Measurements from ENCODE around the gene PGAP6. TPM values are rescaled to one million over a fixed set of nuclear protein-coding genes. Genes with fewer than 3 reads are reported as not detected.

The PGAP6 gene
- total RNA-seq, 2 experiments from 2014 or later = 46.6 to 50.4 TPM

- DNase-seq (no peak), ATAC-seq (no peak)
- no peaks in the 10 kb centered on the region for H3K4me1 Mint-ChIP-seq
- CTCF ChIA-PET = no interaction called here
- no peaks in the 10 kb centered on the region for H3K36me3 Mint-ChIP-seq
- H3K27me3 Mint-ChIP-seq = no peaks in the 10 kb centered on the region
- no peak overlapping the region for H3K27ac Mint-ChIP-seq
- no peaks in the 10 kb centered on the region for H3K9me3 Mint-ChIP-seq (ENCODE audit: low read depth)
- H3K4me3 Mint-ChIP-seq = no peak overlapping the region
These were observed 29.9 kb upstream of the PGAP6 start for GRCh38 chr16:411576-412265.

DNA sequence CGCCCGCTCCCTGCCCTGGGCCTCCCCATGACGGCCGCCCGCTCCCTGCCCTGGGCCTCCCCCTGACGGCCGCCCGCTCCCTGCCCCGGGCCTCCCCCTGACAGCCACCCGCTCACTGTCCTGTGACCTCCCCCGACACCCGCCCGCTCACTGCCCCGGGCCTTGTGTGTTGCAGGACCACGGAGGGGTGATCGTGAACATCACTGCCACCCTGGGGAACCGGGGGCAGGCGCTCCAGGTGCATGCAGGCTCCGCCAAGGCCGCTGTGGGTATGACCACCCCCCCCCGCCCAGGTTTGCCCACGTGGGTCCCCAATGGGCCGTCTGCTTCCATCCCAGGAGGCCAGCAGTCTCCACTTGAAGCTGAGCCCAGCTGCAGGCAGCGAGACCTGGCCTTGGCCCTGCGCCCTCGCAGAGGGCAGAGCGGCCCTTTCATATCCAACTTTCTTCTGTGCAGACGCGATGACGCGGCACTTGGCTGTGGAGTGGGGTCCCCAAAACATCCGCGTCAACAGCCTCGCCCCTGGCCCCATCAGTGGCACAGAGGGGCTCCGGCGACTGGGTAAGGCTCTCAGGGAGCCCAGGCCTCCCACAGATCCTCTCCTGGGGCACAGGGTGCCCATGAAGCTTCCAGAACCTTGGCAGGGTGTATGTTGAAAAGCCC lies 28.9 kb upstream of the PGAP6 start:
- Mint-ChIP-seq H3K27me3 (no peaks in the 10 kb centered on the region), H3K36me3 (no peaks in the 10 kb centered on the region), H3K9me3 (ENCODE audit: low read depth) (no peaks in the 10 kb centered on the region), H3K27ac (no peak overlapping the region), H3K4me1 (no peaks in the 10 kb centered on the region), H3K4me3 (no peak overlapping the region)
- CTCF ChIA-PET = no interaction called here
- DNase-seq (no peak), ATAC-seq (no peak)

GRCh38 chr16:407253-407652 lies 25.5 kb upstream of the PGAP6 start:
- no peak for ATAC-seq
- H3K4me1 Mint-ChIP-seq = peaks cover 2% of the 10 kb centered on the region
- no peak overlapping the region for H3K4me3 Mint-ChIP-seq

DNA sequence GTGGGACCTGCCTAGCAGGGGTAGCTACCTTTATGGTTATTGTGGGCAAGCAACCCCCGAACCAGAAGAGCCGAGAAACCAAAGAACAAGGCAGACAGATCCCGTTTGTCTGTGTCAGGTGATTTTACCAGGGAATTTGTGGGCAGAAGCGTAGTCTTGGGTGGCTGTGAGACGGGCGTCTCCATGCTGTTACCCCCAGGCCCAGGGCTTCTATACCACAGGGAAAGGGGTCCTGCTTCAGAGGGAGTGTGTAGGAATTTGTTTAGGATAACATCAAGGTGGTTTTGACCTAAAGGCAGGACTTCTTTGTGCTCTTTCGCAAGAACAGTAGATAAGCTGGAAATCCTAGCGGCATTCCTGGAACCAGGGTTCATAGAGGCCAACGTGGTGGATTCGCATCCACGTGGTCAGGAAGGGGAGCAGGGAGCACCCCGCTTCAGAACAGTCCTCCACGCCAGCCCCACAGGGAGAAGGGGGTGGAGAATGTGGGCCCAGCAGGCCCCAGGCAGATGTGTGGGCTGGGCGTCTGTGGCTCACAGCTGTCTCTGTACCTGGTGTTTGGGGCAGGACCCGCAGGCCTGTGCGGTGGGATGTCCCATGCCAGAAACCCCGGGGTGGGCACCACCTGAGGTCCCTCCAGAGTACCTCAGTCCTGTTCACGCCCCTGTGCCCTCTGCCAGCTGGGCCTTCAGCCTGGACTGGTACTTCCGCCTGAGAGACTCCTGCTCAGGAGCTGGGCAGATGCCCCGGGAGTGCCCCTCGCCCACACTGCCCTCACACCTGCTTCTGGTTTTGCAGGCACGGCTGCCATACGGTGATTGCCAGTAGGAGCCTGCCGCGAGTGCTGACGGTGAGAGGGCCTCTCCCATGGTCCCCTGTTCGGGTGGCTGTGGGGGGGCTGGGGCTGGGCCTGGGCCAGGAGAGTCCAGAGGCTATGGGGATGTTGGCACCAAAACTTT lies 24.0 kb upstream of the PGAP6 start:
- Mint-ChIP-seq H3K27ac (no peak overlapping the region), H3K36me3 (no peaks in the 10 kb centered on the region), H3K4me1 (peaks cover 2% of the 10 kb centered on the region), H3K9me3 (ENCODE audit: low read depth) (no peaks in the 10 kb centered on the region), H3K27me3 (no peaks in the 10 kb centered on the region), H3K4me3 (no peak overlapping the region)
- CTCF ChIA-PET = interaction anchor here (0.6 kb wide), 1 partner anchor 159 kb away, joined by 4 read pairs; no protein-coding TSS in a partner anchor
- DNase-seq = no peak
- no peak for ATAC-seq

More at GRCh38 chr16:407253-407652, 25.5 kb upstream of the PGAP6 start:
- Mint-ChIP-seq H3K27ac (no peak overlapping the region), H3K9me3 (ENCODE audit: low read depth) (no peaks in the 10 kb centered on the region), H3K36me3 (no peaks in the 10 kb centered on the region), H3K27me3 (no peaks in the 10 kb centered on the region)
- CTCF ChIA-PET = no interaction called here
- DNase-seq = no peak

- no peak overlapping the region for H3K27ac Mint-ChIP-seq
- CTCF ChIA-PET = no interaction called here
- ATAC-seq = no peak
These were observed 23.3 kb upstream of the PGAP6 start for GRCh38 chr16:404971-405486.

GRCh38 chr16:401468-402348 lies 19.9 kb upstream of the PGAP6 start, which contains the start of gene DECR2:
TSS of gene DECR2 (plus strand) at chr16:401885. CDS start at chr16:401964, 79 bp downstream.
- peak; percentile 98 for DNase-seq
- Mint-ChIP-seq H3K27ac (peak within 1 kb of the TSS; percentile 83), H3K36me3 (no peaks in the 10 kb centered on the region), H3K4me3 (peak within 1 kb of the TSS; percentile 81), H3K4me1 (peaks cover 10% of the 10 kb centered on the region), H3K9me3 (ENCODE audit: low read depth) (no peaks in the 10 kb centered on the region), H3K27me3 (peaks cover 8% of the 10 kb centered on the region)
- CTCF ChIA-PET = interaction anchor here (0.7 to 2.0 kb wide), 7 partner anchors 9 to 295 kb away, joined by 3 to 10 read pairs (median 4); partner anchors contain the start of gene RAB11FIP3
- peak; percentile 86 for ATAC-seq

More at GRCh38 chr16:404971-405486, 23.3 kb upstream of the PGAP6 start:
- DNase-seq = no peak
- no peaks in the 10 kb centered on the region for H3K36me3 Mint-ChIP-seq
- no peaks in the 10 kb centered on the region for H3K27me3 Mint-ChIP-seq
- no peak overlapping the region for H3K4me3 Mint-ChIP-seq
- peaks cover 9% of the 10 kb centered on the region for H3K4me1 Mint-ChIP-seq
- no peaks in the 10 kb centered on the region for H3K9me3 Mint-ChIP-seq (ENCODE audit: low read depth)

- Mint-ChIP-seq H3K27me3 (peaks cover 17% of the 10 kb centered on the region), H3K36me3 (no peaks in the 10 kb centered on the region), H3K27ac (no peak overlapping the region), H3K4me3 (peak overlapping the region; percentile 81), H3K4me1 (peaks cover 14% of the 10 kb centered on the region), H3K9me3 (ENCODE audit: low read depth) (no peaks in the 10 kb centered on the region)
- ATAC-seq (no peak), DNase-seq (no peak)
- CTCF ChIA-PET = interaction anchor here (1.2 kb wide), 1 partner anchor 293 kb away, joined by 5 read pairs; no protein-coding TSS in a partner anchor
These were observed 18.3 kb upstream of the PGAP6 start for GRCh38 chr16:400061-400591.

DNA sequence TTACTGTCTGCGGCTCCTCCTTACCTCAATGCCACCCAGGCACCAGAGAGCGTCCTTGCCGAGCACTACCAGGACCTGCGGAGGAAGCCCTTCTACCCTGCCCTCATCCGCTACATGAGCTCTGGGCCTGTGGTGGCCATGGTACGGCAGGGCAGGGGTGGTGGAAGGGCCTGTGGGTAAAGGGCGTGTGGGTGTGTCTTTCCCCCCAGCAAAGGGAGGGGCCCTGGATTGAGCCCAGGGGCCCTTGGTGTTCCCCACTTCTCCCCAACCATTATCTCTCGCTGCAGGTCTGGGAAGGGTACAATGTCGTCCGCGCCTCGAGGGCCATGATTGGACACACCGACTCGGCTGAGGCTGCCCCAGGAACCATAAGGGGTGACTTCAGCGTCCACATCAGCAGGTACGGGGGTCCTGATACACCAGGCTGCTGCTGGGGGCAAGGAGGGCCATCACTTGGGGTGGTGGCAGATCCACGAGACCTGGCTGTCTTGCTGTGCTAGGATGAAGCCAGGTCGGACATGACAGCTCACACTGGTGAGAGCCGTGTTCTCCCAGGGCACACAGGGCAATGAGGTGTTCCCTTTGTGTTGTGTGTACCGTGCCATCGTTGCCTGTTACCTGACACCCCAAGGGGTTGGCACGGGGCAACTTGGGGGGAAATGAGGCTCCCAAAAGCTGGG lies 17.7 kb upstream of the PGAP6 start:
- CTCF ChIA-PET = no interaction called here
- Mint-ChIP-seq H3K27me3 (peaks cover 17% of the 10 kb centered on the region), H3K4me1 (peaks cover 14% of the 10 kb centered on the region), H3K27ac (no peak overlapping the region), H3K4me3 (no peak overlapping the region), H3K36me3 (no peaks in the 10 kb centered on the region), H3K9me3 (ENCODE audit: low read depth) (no peaks in the 10 kb centered on the region)
- DNase-seq (no peak), ATAC-seq (no peak)

GRCh38 chr16:398561-399339 lies 17.0 kb upstream of the PGAP6 start:
- no peak for DNase-seq
- no peak for ATAC-seq
- Mint-ChIP-seq H3K27me3 (peaks cover 17% of the 10 kb centered on the region), H3K4me3 (no peak overlapping the region), H3K36me3 (no peaks in the 10 kb centered on the region), H3K27ac (no peak overlapping the region), H3K4me1 (peaks cover 14% of the 10 kb centered on the region), H3K9me3 (ENCODE audit: low read depth) (no peaks in the 10 kb centered on the region)
- CTCF ChIA-PET = no interaction called here

GRCh38 chr16:397736-398332 lies 16.1 kb upstream of the PGAP6 start:
- no peak overlapping the region for H3K27ac Mint-ChIP-seq
- H3K4me3 Mint-ChIP-seq = peak overlapping the region; percentile 1
- H3K36me3 Mint-ChIP-seq = no peaks in the 10 kb centered on the region
- H3K9me3 Mint-ChIP-seq (ENCODE audit: low read depth) = no peaks in the 10 kb centered on the region
- peaks cover 14% of the 10 kb centered on the region for H3K4me1 Mint-ChIP-seq
- H3K27me3 Mint-ChIP-seq = peaks cover 17% of the 10 kb centered on the region
- no peak for ATAC-seq
- CTCF ChIA-PET = no interaction called here
- DNase-seq = no peak

GRCh38 chr16:397135-397661 lies 15.4 kb upstream of the PGAP6 start, which contains the start of gene NME4:
TSS of gene NME4 (plus strand) at chr16:397199. CDS start at chr16:397223, 24 bp downstream.
- Mint-ChIP-seq H3K4me3 (peak within 1 kb of the TSS; percentile 71), H3K9me3 (ENCODE audit: low read depth) (no peaks in the 10 kb centered on the region), H3K36me3 (peaks cover under 1% of the 10 kb centered on the region), H3K4me1 (peaks cover 21% of the 10 kb centered on the region), H3K27me3 (peaks cover 17% of the 10 kb centered on the region), H3K27ac (no peak within 1 kb of the TSS)
- ATAC-seq = no peak
- no peak for DNase-seq
- CTCF ChIA-PET = no interaction called here
